IMR-90 (cell line): ENCODE measurements around the gene DVL2. TPM values are rescaled to one million over a fixed set of nuclear protein-coding genes. Genes with fewer than 3 reads are reported as not detected.
A peak's percentile ranks its signal among the peaks of the same experiment; 100 is the strongest.

Experiments used
- ATAC-seq: fragments of 200-7000 bp; cut with Tn5 transposase; 2 replicates; pipeline ENCODE4 v1.9.1; 2020; ENCODE audit warnings: low read depth, mild to moderate bottlenecking, moderate library complexity
- BruUV-seq: library from RNA; stranded (reverse); fragments of 400-500 nt; replicated peaks from 2 replicates; lab custom pipeline; 2021; lab: Mats Ljungman, UMichigan
- CTCF ChIA-PET: fragments of 300-600 bp; formaldehyde crosslinking; extraction: SDS; loops from one replicate; lab custom pipeline; 2021; ENCODE audit warnings: antibody characterized with exemption; lab: Yijun Ruan, JAX
- POLR2A ChIA-PET: fragments of 300-600 bp; sonication (Branson Sonifier 250); formaldehyde crosslinking; loops from one replicate; lab custom pipeline; 2022; ENCODE audit warnings: antibody characterized with exemption; ENCODE audit not compliant: unreplicated experiment; lab: Charles Lee
- DNase-seq: peaks from one replicate; pipeline ENCODE4 v3.0.0; 2013
- H2AFZ ChIP-seq: replicated peaks from 2 replicates; pipeline ENCODE3; 2013; ENCODE audit warnings: low read length, mild to moderate bottlenecking; ENCODE audit not compliant: poor library complexity
- H2AK5ac ChIP-seq: 2 replicates; pipeline ENCODE4 v1.6.1; 2013; ENCODE audit warnings: low read depth, low read length, inconsistent platforms
- H2AK9ac ChIP-seq: replicated peaks from 2 replicates; pipeline ENCODE3; 2013; ENCODE audit warnings: mild to moderate bottlenecking, low read depth, low read length, moderate library complexity; ENCODE audit not compliant: poor library complexity
- H2BK120ac ChIP-seq: 2 replicates; pipeline ENCODE4 v1.6.1; 2013; ENCODE audit warnings: low read depth, low read length, inconsistent platforms
- H2BK15ac ChIP-seq: 3 replicates; pipeline ENCODE4 v1.6.1; 2013; ENCODE audit warnings: low read depth, low read length, inconsistent platforms
- H2BK20ac ChIP-seq: 2 replicates; pipeline ENCODE4 v1.6.1; 2013; ENCODE audit warnings: low read depth, mild to moderate bottlenecking, inconsistent platforms, low read length, moderate library complexity
- H2BK5ac ChIP-seq: 2 replicates; pipeline ENCODE4 v1.6.1; 2013; ENCODE audit warnings: mild to moderate bottlenecking, low read depth, low read length, inconsistent platforms; ENCODE audit not compliant: poor library complexity, severe bottlenecking
- H3K14ac ChIP-seq: replicated peaks from 2 replicates; pipeline ENCODE4 v1.6.1; 2013; ENCODE audit warnings: low read depth, low read length, inconsistent platforms
- H3K18ac ChIP-seq: 2 replicates; pipeline ENCODE4 v1.6.1; 2013; ENCODE audit warnings: low read depth, low read length, control low read depth
- H3K23ac ChIP-seq: 2 replicates; pipeline ENCODE4 v1.6.1; 2013; ENCODE audit warnings: low read depth, low read length, inconsistent platforms
- H3K27ac ChIP-seq: 2 replicates; pipeline ENCODE4 v1.5.1; 2013; ENCODE audit warnings: mild to moderate bottlenecking, control low read depth, low read length; ENCODE audit not compliant: insufficient read depth
- H3K27me3 ChIP-seq: 2 replicates; pipeline ENCODE4 v1.6.1; 2013; ENCODE audit warnings: low read length; ENCODE audit not compliant: control insufficient read depth, insufficient read depth
- H3K36me3 ChIP-seq: 2 replicates; pipeline ENCODE4 v1.6.1; 2013; ENCODE audit warnings: low read length, mixed read lengths; ENCODE audit not compliant: control insufficient read depth, insufficient read depth
- H3K4ac ChIP-seq: 2 replicates; pipeline ENCODE4 v1.6.1; 2013; ENCODE audit warnings: low read depth, low read length, inconsistent platforms
- H3K4me1 ChIP-seq: 2 replicates; pipeline ENCODE4 v1.6.1; 2013; ENCODE audit warnings: low read length, mixed read lengths; ENCODE audit not compliant: control insufficient read depth, insufficient read depth
- H3K4me2 ChIP-seq: 2 replicates; pipeline ENCODE4 v1.6.1; 2013; ENCODE audit warnings: low read depth, mild to moderate bottlenecking, control low read depth, low read length, moderate library complexity
- H3K4me3 ChIP-seq: 2 replicates; pipeline ENCODE4 v1.5.1; 2013; ENCODE audit warnings: low read depth, mild to moderate bottlenecking, control low read depth, low read length, moderate library complexity; ENCODE audit not compliant: insufficient read depth
- H3K56ac ChIP-seq: 2 replicates; pipeline ENCODE4 v1.6.1; 2013; ENCODE audit warnings: low read length, inconsistent platforms; ENCODE audit not compliant: insufficient read depth; ENCODE audit errors: extremely low read depth
- H3K79me1 ChIP-seq, 2 experiments: 2 replicates each; pipeline ENCODE4 v1.6.1; 2013; ENCODE audit warnings: low read length in 2 of 2, inconsistent platforms in 1 of 2, low read depth in 1 of 2
- H3K9ac ChIP-seq: 2 replicates; pipeline ENCODE4 v1.6.1; 2013; ENCODE audit warnings: low read depth, low read length, control low read depth
- H3K9me1 ChIP-seq: 2 replicates; pipeline ENCODE4 v1.6.1; 2013; ENCODE audit warnings: low read length, inconsistent platforms; ENCODE audit not compliant: insufficient read depth
- H3K9me3 ChIP-seq: 2 replicates; pipeline ENCODE4 v1.6.1; 2013; ENCODE audit warnings: low read length; ENCODE audit not compliant: control insufficient read depth, insufficient read depth
- H4K20me1 ChIP-seq: 2 replicates; pipeline ENCODE4 v1.6.1; 2013; ENCODE audit warnings: low read length, inconsistent platforms; ENCODE audit not compliant: insufficient read depth
- H4K5ac ChIP-seq: 2 replicates; pipeline ENCODE4 v1.6.1; 2013; ENCODE audit warnings: mild to moderate bottlenecking, low read depth, low read length, control low read depth
- H4K8ac ChIP-seq, 2 experiments: 2 replicates each; pipeline ENCODE4 v1.6.1; 2013; ENCODE audit warnings: low read depth in 2 of 2, low read length in 2 of 2, control low read depth in 1 of 2, inconsistent platforms in 1 of 2
- H4K91ac ChIP-seq: 2 replicates; pipeline ENCODE4 v1.6.1; 2013; ENCODE audit warnings: low read depth, low read length, inconsistent platforms; ENCODE audit not compliant: insufficient read depth
- BHLHE40 ChIP-seq: fragments of 150-350 bp; IDR thresholded peaks from 2 replicates; pipeline ENCODE4 v1.6.1; 2016; ENCODE audit warnings: mild to moderate bottlenecking, low read depth, low read length
- CEBPB ChIP-seq: IDR thresholded peaks from 2 replicates; pipeline ENCODE4 v1.6.1; 2012; ENCODE audit warnings: low read depth, low read length, improper control_type of control experiment
- CHD1 ChIP-seq: IDR thresholded peaks from 2 replicates; pipeline ENCODE4 v1.6.1; 2012; ENCODE audit warnings: low read depth, low read length, improper control_type of control experiment
- FOS ChIP-seq: fragments of 150-350 bp; IDR thresholded peaks from 2 replicates; pipeline ENCODE4 v1.6.1; 2016; ENCODE audit warnings: low read depth, low read length
- MAFK ChIP-seq: IDR thresholded peaks from 2 replicates; pipeline ENCODE4 v1.6.1; 2012; ENCODE audit warnings: low read depth, low read length, improper control_type of control experiment
- MAZ ChIP-seq: IDR thresholded peaks from 2 replicates; pipeline ENCODE4 v1.6.1; 2012; ENCODE audit warnings: low read depth, mild to moderate bottlenecking, low read length, improper control_type of control experiment, moderate library complexity, borderline replicate concordance
- MXI1 ChIP-seq: IDR thresholded peaks from 2 replicates; pipeline ENCODE4 v1.6.1; 2012; ENCODE audit warnings: low read depth, mild to moderate bottlenecking, low read length, moderate library complexity, borderline replicate concordance
- NFE2L2 ChIP-seq: fragments of 150-350 bp; IDR thresholded peaks from 2 replicates; pipeline ENCODE4 v1.6.1; 2016; ENCODE audit warnings: low read depth, mild to moderate bottlenecking, low read length
- POLR2A ChIP-seq: IDR thresholded peaks from 2 replicates; pipeline ENCODE4 v1.6.1; 2012; ENCODE audit warnings: mild to moderate bottlenecking, low read depth, low read length
- RAD21 ChIP-seq: IDR thresholded peaks from 2 replicates; pipeline ENCODE4 v1.6.1; 2012; ENCODE audit warnings: low read length, improper control_type of control experiment
- RCOR1 ChIP-seq: IDR thresholded peaks from 2 replicates; pipeline ENCODE4 v1.6.1; 2012; ENCODE audit warnings: mild to moderate bottlenecking, low read length, improper control_type of control experiment; ENCODE audit not compliant: insufficient replicate concordance
- RFX5 ChIP-seq: IDR thresholded peaks from 2 replicates; pipeline ENCODE4 v1.8.0; 2012; ENCODE audit warnings: low read depth, mild to moderate bottlenecking, low read length, moderate library complexity
- USF2 ChIP-seq: fragments of 150-350 bp; IDR thresholded peaks from 2 replicates; pipeline ENCODE4 v1.6.1; 2017; ENCODE audit warnings: mild to moderate bottlenecking, antibody characterized with exemption, low read length, low read depth
- WGBS, 2 experiments: methylation state at CpG; one replicate each; pipeline versions ENCODE4 v1.1.5 to v1.1.7; 2013; ENCODE audit warnings: missing lambda C conversion rate in 2 of 2; ENCODE audit not compliant: insufficient read length in 1 of 2; ENCODE audit errors: extremely low coverage in 2 of 2; 5-methylcytosine and 5-hydroxymethylcytosine counted together
- dilution Hi-C: fragments of 300-500 bp; cut with HindIII; formaldehyde crosslinking; loops from one replicate; pipeline ENCODE4 v1.14.3; 2018; ENCODE audit warnings: low sequenced_read_pairs; ENCODE audit not compliant: unreplicated experiment
- in situ Hi-C: fragments of 300-500 bp; cut with MboI; formaldehyde crosslinking; loops from 3 replicates; pipeline ENCODE4 v1.14.3; 2019; ENCODE audit warnings: low sequenced_read_pairs, inconsistent platforms, mixed read lengths
- intact Hi-C: fragments of 100-400 bp; cut with micrococcal nuclease; formaldehyde crosslinking; loops from 2 replicates; pipeline ENCODE4 v1.10.0; 2022
- polyA plus RNA-seq, 3 experiments: library from polyadenylated mRNA; depleted of rRNA; stranded (reverse); fragments of >200 nt; gene quantifications; 2 replicates each; pipeline ENCODE4 v1.2.3, GENCODE V29; 2012; ENCODE audit warnings: low replicate concordance in 1 of 3
- total RNA-seq: library from RNA; depleted of rRNA; stranded (reverse); fragments of >200 nt; gene quantifications from 2 replicates; pipeline ENCODE4 v1.2.3, GENCODE V29; 2012
- TF ChIP-seq, protein P1 (sequence below): fragments of 150-350 bp; IDR thresholded peaks from 2 replicates; pipeline ENCODE4 v1.6.1; 2016; ENCODE audit warnings: low read depth, mild to moderate bottlenecking, low read length, moderate library complexity, borderline replicate concordance

Gene DVL2
- total and polyA plus RNA-seq, 2 of the 4 experiments (the other 2 are of a cell fraction), result 11.8 to 21.3 TPM

- Histone ChIP-seq H3K4me2 (peak overlapping the region; percentile 81), H3K79me1 (peaks cover 8 to 72% of the 10 kb centered on the region in 2 experiments), H2BK5ac (no peak overlapping the region), H4K91ac (no peak overlapping the region), H3K36me3 (peaks cover 52% of the 10 kb centered on the region), H3K27ac (no peak overlapping the region), H4K20me1 (peaks cover 35% of the 10 kb centered on the region), H4K5ac (no peak overlapping the region), H2AK9ac (peak overlapping the region; percentile 93), H3K23ac (peak overlapping the region; percentile 85; the same call in 1 of the 2 replicates), H3K4ac (peak overlapping the region; percentile 11; the same call in 1 of the 2 replicates), H2AK5ac (no peak overlapping the region; the same call in 1 of the 2 replicates), H3K56ac (no peak overlapping the region), H3K4me3 (no peak overlapping the region), H3K27me3 (no peaks in the 10 kb centered on the region), H3K9me3 (no peaks in the 10 kb centered on the region), H2BK120ac (no peak overlapping the region), H3K14ac (no peak overlapping the region), H3K18ac (no peak overlapping the region), H2AFZ (peak overlapping the region; percentile 45), H2BK20ac (no peak overlapping the region), H2BK15ac (no peak overlapping the region), H3K9me1 (peaks cover 13% of the 10 kb centered on the region; the same call in 1 of the 2 replicates), H3K9ac (peak overlapping the region; percentile 72; the same call in 1 of the 2 replicates), H3K4me1 (peaks cover 14% of the 10 kb centered on the region), H4K8ac (peak overlapping the region in 1 of 2 experiments; percentile 38; a peak in 1 of 4 replicates)
- ChIA-PET POLR2A (interaction anchor here (1.4 to 1.5 kb wide), 2 partner anchors 13 to 21 kb away, joined by 3 to 4 read pairs; partner anchors contain the start of genes DVL2 and GABARAP), CTCF (interaction anchor here (1.0 kb wide), 1 partner anchor 75 kb away, joined by 4 read pairs; no protein-coding TSS in a partner anchor)
- DNase-seq (no peak), ATAC-seq (no peak)
- in situ Hi-C loops, result no loop called here
- dilution Hi-C loops, result no loop called here
- no TSS peak for BruUV-seq
- WGBS, 2 experiments, result 88% methylated on average over 4 of the region's 10 CpGs; no CpG with 5 or more reads in 1 of the 2 experiments
- intact Hi-C loops, result loop anchor here (2.0 kb wide), 1 partner anchor 13 kb away; the partner anchor contains the start of gene DVL2
- TF ChIP-seq MAFK, result no peak
- no peak for TF ChIP-seq RCOR1
- no peak for TF ChIP-seq MAZ
- no peak; the same call in 1 of the 2 replicates for TF ChIP-seq CEBPB
- TF ChIP-seq FOS, result no peak
- TF ChIP-seq CHD1, result no peak
- no peak for TF ChIP-seq POLR2A
- TF ChIP-seq RFX5, result no peak
- no peak for TF ChIP-seq BHLHE40
- TF ChIP-seq RAD21, result no peak
- no peak for TF ChIP-seq NFE2L2
- TF ChIP-seq, protein P1, sequence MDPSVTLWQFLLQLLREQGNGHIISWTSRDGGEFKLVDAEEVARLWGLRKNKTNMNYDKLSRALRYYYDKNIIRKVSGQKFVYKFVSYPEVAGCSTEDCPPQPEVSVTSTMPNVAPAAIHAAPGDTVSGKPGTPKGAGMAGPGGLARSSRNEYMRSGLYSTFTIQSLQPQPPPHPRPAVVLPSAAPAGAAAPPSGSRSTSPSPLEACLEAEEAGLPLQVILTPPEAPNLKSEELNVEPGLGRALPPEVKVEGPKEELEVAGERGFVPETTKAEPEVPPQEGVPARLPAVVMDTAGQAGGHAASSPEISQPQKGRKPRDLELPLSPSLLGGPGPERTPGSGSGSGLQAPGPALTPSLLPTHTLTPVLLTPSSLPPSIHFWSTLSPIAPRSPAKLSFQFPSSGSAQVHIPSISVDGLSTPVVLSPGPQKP, result no peak
- no peak for TF ChIP-seq USF2
- TF ChIP-seq MXI1, result no peak
Measured at GRCh38 chr17:7221278-7222092, 12.8 kb downstream of the DVL2 start.
